HEK293T (cell line): Measurements from ENCODE around the gene BICD1.

ENCODE experiments used
- BHLHE40 ChIP-seq: fragments of 450-650 bp; IDR thresholded peaks from 2 replicates; pipeline ENCODE4 v1.6.1; 2016; ENCODE audit warnings: mild to moderate bottlenecking, moderate library complexity, borderline replicate concordance
- ELF4 ChIP-seq: fragments of 450-650 bp; IDR thresholded peaks from 2 replicates; pipeline ENCODE4 v1.6.1; 2017; ENCODE audit warnings: antibody characterized with exemption
- LEF1 ChIP-seq: fragments of 450-650 bp; IDR thresholded peaks from 2 replicates; pipeline ENCODE4 v1.6.1; 2017; ENCODE audit warnings: mild to moderate bottlenecking, borderline replicate concordance
- SP1 ChIP-seq: fragments of 450-650 bp; IDR thresholded peaks from 2 replicates; pipeline ENCODE4 v1.6.1; 2017
- SUZ12 ChIP-seq: fragments of 450-650 bp; IDR thresholded peaks from 2 replicates; pipeline ENCODE4 v1.6.1; 2016; ENCODE audit warnings: mild to moderate bottlenecking
- ZNF384 ChIP-seq: fragments of 450-650 bp; IDR thresholded peaks from 2 replicates; pipeline ENCODE4 v1.6.1; 2016

- TF ChIP-seq SUZ12, result no peak
- TF ChIP-seq SP1, result no peak
- no peak for TF ChIP-seq BHLHE40
- no peak for TF ChIP-seq LEF1
- no peak for TF ChIP-seq ZNF384
- TF ChIP-seq ELF4, result no peak
Measured at GRCh38 chr12:32110942-32111341, 4.3 kb downstream of the BICD1 start.
